ENCODE measurements around the gene ANO1. TPM values are rescaled to one million over a fixed set of nuclear protein-coding genes. Genes with fewer than 3 reads are reported as not detected.
A peak's percentile ranks its signal among the peaks of the same experiment; 100 is the strongest.

The ANO1 gene
- polyA plus RNA-seq, 3 donors: not detected

DNA sequence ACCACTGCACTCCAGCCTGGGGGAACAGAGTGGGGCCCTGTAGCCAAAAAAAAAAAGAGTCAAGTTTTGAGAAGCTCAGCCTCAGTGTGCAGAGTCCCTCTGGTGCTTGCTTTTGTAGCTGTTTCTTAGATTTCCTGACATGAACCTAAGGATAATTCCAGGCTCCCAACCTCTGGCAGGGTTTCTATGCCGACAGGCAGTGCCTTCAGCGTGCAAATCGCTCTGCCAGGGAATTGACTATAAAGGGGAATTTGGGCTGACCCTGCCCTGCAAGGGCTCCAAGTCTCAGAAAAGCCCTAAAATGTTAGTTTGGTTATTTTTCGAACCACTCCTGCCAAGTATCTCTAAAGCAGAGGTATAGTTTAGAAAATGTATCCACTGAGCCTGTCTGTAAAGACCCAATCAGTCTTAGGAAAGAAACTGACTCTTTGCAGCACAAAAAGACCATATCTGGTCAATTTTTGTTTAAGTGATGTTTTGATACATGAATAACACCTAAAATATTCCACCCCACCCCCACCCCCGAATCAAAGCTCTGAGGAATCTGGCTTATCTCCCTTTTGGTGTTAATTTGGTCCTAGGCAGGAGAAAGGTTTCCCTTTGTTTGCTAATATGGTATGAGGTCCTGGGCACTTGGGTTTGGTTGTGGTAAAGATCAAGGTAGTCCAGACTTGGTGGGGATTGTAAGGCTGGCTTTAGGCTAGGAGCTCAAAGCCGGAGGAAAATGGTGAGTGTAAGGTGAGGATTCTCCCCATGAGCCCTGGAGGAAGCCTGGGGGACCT, 49.7 kb downstream of the ANO1 start:
- no peak for DNase-seq
- H3K4me3 Mint-ChIP-seq: no peak overlapping the region
- Histone ChIP-seq H4K20me1 (ENCODE audit: insufficient read depth, low read length) (no peaks in the 10 kb centered on the region), H3K79me2 (ENCODE audit: insufficient read depth, low read length) (no peaks in the 10 kb centered on the region), H3K4me1 (ENCODE audit: control insufficient read depth in 1 of 2, insufficient read depth in 2 of 2, low read length in 2 of 2) (no peaks in the 10 kb centered on the region), H3K4me2 (replicated peaks; ENCODE audit: extremely low read depth, low read length, poor library complexity, severe bottlenecking) (no peak overlapping the region), H3K9ac (ENCODE audit: insufficient read depth, low read length, poor library complexity, severe bottlenecking) (no peak overlapping the region), H2AFZ (ENCODE audit: insufficient read depth, low read depth, low read length, poor library complexity, severe bottlenecking) (no peak overlapping the region), H3K27ac (ENCODE audit: low read depth in 1 of 2, low read length in 2 of 2) (no peak overlapping the region), H3K27me3 (ENCODE audit: control insufficient read depth in 2 of 2, insufficient read depth in 2 of 2, low read length in 2 of 2) (no peaks in the 10 kb centered on the region), H3K36me3 (replicated peaks in 1 of 2; ENCODE audit: control insufficient read depth in 1 of 2, insufficient read depth in 2 of 2, low read length in 2 of 2) (no peaks in the 10 kb centered on the region), H3K4me3 (replicated peaks in 1 of 3; ENCODE audit: low read depth in 2 of 3, low read length in 3 of 3) (no peak overlapping the region), H3K9me3 (replicated peaks in 1 of 2; ENCODE audit: control insufficient read depth in 1 of 2, insufficient read depth in 1 of 2, low read length in 2 of 2) (no peaks in the 10 kb centered on the region)
- no peak for TF ChIP-seq CTCF (IDR thresholded peaks at IDR 0.05)
- H3K27ac Mint-ChIP-seq: peak overlapping the region in 1 of 7 donors; percentile 11
- H3K9me3 Mint-ChIP-seq: no peaks in the 10 kb centered on the region
- peaks cover 0 to 11% (median 1%) of the 10 kb centered on the region in 3 donors for H3K27me3 Mint-ChIP-seq (ENCODE audit: low read depth in 3 of 3)
- H3K36me3 Mint-ChIP-seq: no peaks in the 10 kb centered on the region
- intact Hi-C loops (cut with micrococcal nuclease): no loop called here
- no peaks in the 10 kb centered on the region for H3K4me1 Mint-ChIP-seq
- 100% methylated on average over 2 of the region's 6 CpGs for WGBS (ENCODE audit: insufficient coverage)

DNA sequence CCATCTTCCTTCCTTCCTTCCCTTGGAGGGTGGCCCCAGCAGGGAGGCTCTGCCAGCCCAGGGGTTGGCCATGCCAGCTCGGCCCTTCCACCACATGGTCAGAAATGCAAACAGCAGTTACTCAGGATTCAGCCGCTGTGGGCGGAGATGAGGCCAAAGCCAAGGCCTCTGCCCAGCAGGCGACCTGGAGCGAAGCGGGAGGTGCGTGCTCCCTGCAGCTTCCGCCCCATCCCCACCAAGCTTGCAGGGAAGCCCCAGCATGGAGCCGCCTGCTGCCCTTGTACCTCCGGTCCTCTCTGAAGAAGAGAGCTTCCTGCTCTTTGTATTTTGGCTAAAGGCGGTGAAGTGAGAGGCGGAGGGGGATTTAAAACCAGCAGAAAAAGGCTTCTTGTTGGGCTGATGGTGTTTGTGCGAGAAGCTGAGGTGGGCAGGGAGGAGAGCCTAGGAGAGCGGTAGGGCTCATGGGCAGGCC, 50.4 kb downstream of the ANO1 start:
- no peak overlapping the region for H3K4me3 Mint-ChIP-seq
- H3K4me1 Mint-ChIP-seq: no peaks in the 10 kb centered on the region
- no peak for TF ChIP-seq CTCF (IDR thresholded peaks at IDR 0.05)
- no peaks in the 10 kb centered on the region for H3K36me3 Mint-ChIP-seq
- Histone ChIP-seq H3K27ac (ENCODE audit: low read depth in 1 of 2, low read length in 2 of 2) (no peak overlapping the region), H4K20me1 (ENCODE audit: insufficient read depth, low read length) (no peaks in the 10 kb centered on the region), H3K79me2 (ENCODE audit: insufficient read depth, low read length) (no peaks in the 10 kb centered on the region), H3K4me2 (replicated peaks; ENCODE audit: extremely low read depth, low read length, poor library complexity, severe bottlenecking) (no peak overlapping the region), H3K4me3 (replicated peaks in 1 of 3; ENCODE audit: low read depth in 2 of 3, low read length in 3 of 3) (no peak overlapping the region), H3K36me3 (replicated peaks in 1 of 2; ENCODE audit: control insufficient read depth in 1 of 2, insufficient read depth in 2 of 2, low read length in 2 of 2) (no peaks in the 10 kb centered on the region), H3K27me3 (ENCODE audit: control insufficient read depth in 2 of 2, insufficient read depth in 2 of 2, low read length in 2 of 2) (no peaks in the 10 kb centered on the region), H2AFZ (ENCODE audit: insufficient read depth, low read depth, low read length, poor library complexity, severe bottlenecking) (no peak overlapping the region), H3K4me1 (ENCODE audit: control insufficient read depth in 1 of 2, insufficient read depth in 2 of 2, low read length in 2 of 2) (no peaks in the 10 kb centered on the region), H3K9me3 (replicated peaks in 1 of 2; ENCODE audit: control insufficient read depth in 1 of 2, insufficient read depth in 1 of 2, low read length in 2 of 2) (no peaks in the 10 kb centered on the region), H3K9ac (ENCODE audit: insufficient read depth, low read length, poor library complexity, severe bottlenecking) (no peak overlapping the region)
- H3K27ac Mint-ChIP-seq: no peak overlapping the region
- 87% methylated on average over 13 of the region's 14 CpGs for WGBS (ENCODE audit: insufficient coverage)
- intact Hi-C loops (cut with micrococcal nuclease): no loop called here
- H3K9me3 Mint-ChIP-seq: no peaks in the 10 kb centered on the region
- H3K27me3 Mint-ChIP-seq (ENCODE audit: low read depth in 3 of 3): peaks cover 1 to 11% (median 2%) of the 10 kb centered on the region in 3 donors
- no peak for DNase-seq
